KMS-11 (cell line): ENCODE measurements around the gene STAP2.

Source experiments
- H2AFZ ChIP-seq: fragments of 200-600 bp; sonication (generic); 2 replicates; pipeline ENCODE4 v1.6.1; 2016; ENCODE audit warnings: antibody characterized with exemption, mixed run types, low read depth
- H3K27ac ChIP-seq: fragments of 200-600 bp; sonication (generic); 2 replicates; pipeline ENCODE4 v1.6.1; 2016; ENCODE audit warnings: mild to moderate bottlenecking, mixed run types
- H3K27me3 ChIP-seq: fragments of 200-600 bp; sonication (generic); 2 replicates; pipeline ENCODE4 v1.6.1; 2017; ENCODE audit warnings: mild to moderate bottlenecking, low read depth, mixed run types, moderate library complexity; ENCODE audit not compliant: insufficient read depth
- H3K36me3 ChIP-seq: fragments of 200-600 bp; sonication (generic); 2 replicates; pipeline ENCODE4 v1.6.1; 2017; ENCODE audit warnings: mild to moderate bottlenecking, mixed run types; ENCODE audit not compliant: insufficient read depth
- H3K4me1 ChIP-seq: fragments of 200-600 bp; sonication (generic); 2 replicates; pipeline ENCODE4 v1.6.1; 2016; ENCODE audit warnings: mild to moderate bottlenecking, low read depth, mixed run types; ENCODE audit not compliant: poor library complexity, severe bottlenecking
- H3K4me2 ChIP-seq: fragments of 200-600 bp; sonication (generic); 2 replicates; pipeline ENCODE4 v1.7.0; 2016; ENCODE audit warnings: mild to moderate bottlenecking, mixed run types
- H3K4me3 ChIP-seq: fragments of 200-600 bp; sonication (generic); IDR thresholded peaks from 2 replicates; pipeline ENCODE4 v1.6.1; 2017; ENCODE audit warnings: low read depth, low read length, mixed read lengths; ENCODE audit not compliant: insufficient read depth
- H3K79me2 ChIP-seq: fragments of 200-600 bp; sonication (generic); 2 replicates; pipeline ENCODE4 v1.6.1; 2016; ENCODE audit warnings: low read depth, mixed run types; ENCODE audit not compliant: insufficient read depth
- H3K9ac ChIP-seq: fragments of 200-600 bp; sonication (generic); 2 replicates; pipeline ENCODE4 v1.6.1; 2016; ENCODE audit warnings: mild to moderate bottlenecking, mixed run types
- H4K20me1 ChIP-seq: fragments of 200-600 bp; sonication (generic); 2 replicates; pipeline ENCODE4 v1.6.1; 2016; ENCODE audit warnings: mild to moderate bottlenecking, mixed run types; ENCODE audit not compliant: insufficient read depth
- CTCF ChIP-seq: fragments of 200-600 bp; sonication (generic); conservative IDR thresholded peaks from 2 replicates; pipeline ENCODE4 v1.6.1; 2017; ENCODE audit warnings: low read depth, mild to moderate bottlenecking, antibody characterized with exemption, low read length, moderate library complexity, mixed read lengths

STAP2 gene

GRCh38 chr19:4284176-4284958, 54.3 kb downstream of the STAP2 start:
- no peak overlapping the region for H2AFZ ChIP-seq
- no peak for TF ChIP-seq CTCF
- H3K4me3 ChIP-seq, result no peak overlapping the region
- no peaks in the 10 kb centered on the region for H3K36me3 ChIP-seq
- H4K20me1 ChIP-seq, result no peaks in the 10 kb centered on the region
- no peak overlapping the region for H3K4me2 ChIP-seq
- no peak overlapping the region for H3K27ac ChIP-seq
- no peaks in the 10 kb centered on the region for H3K79me2 ChIP-seq
- peaks cover 81% of the 10 kb centered on the region for H3K27me3 ChIP-seq
- H3K4me1 ChIP-seq, result no peaks in the 10 kb centered on the region
- no peak overlapping the region for H3K9ac ChIP-seq

- no peak overlapping the region for H3K4me2 ChIP-seq
- H3K27ac ChIP-seq, result no peak overlapping the region
- H3K9ac ChIP-seq, result no peak overlapping the region
- H4K20me1 ChIP-seq, result no peaks in the 10 kb centered on the region
- H3K79me2 ChIP-seq, result no peaks in the 10 kb centered on the region
- H3K36me3 ChIP-seq, result no peaks in the 10 kb centered on the region
- no peak for TF ChIP-seq CTCF
- no peaks in the 10 kb centered on the region for H3K4me1 ChIP-seq
- H3K27me3 ChIP-seq, result peaks cover 67% of the 10 kb centered on the region
- H2AFZ ChIP-seq, result no peak overlapping the region
- no peak overlapping the region for H3K4me3 ChIP-seq
Observed at GRCh38 chr19:4279530-4280422, 58.9 kb downstream of the STAP2 start.

- Histone ChIP-seq H3K4me1 (no peaks in the 10 kb centered on the region), H4K20me1 (no peaks in the 10 kb centered on the region), H3K4me3 (no peak overlapping the region), H3K27me3 (peaks cover 62% of the 10 kb centered on the region), H2AFZ (no peak overlapping the region), H3K4me2 (no peak overlapping the region), H3K36me3 (no peaks in the 10 kb centered on the region), H3K9ac (no peak overlapping the region), H3K27ac (no peak overlapping the region), H3K79me2 (no peaks in the 10 kb centered on the region)
- TF ChIP-seq CTCF, result no peak
Observed at GRCh38 chr19:4279267-4279529, 59.4 kb downstream of the STAP2 start.

- Histone ChIP-seq H3K36me3 (no peaks in the 10 kb centered on the region), H3K9ac (no peak within 1 kb of the TSS), H3K79me2 (no peaks in the 10 kb centered on the region), H2AFZ (no peak within 1 kb of the TSS), H3K27ac (no peak within 1 kb of the TSS), H3K27me3 (peaks cover 56% of the 10 kb centered on the region), H3K4me2 (no peak within 1 kb of the TSS), H4K20me1 (no peaks in the 10 kb centered on the region), H3K4me3 (no peak within 1 kb of the TSS), H3K4me1 (no peaks in the 10 kb centered on the region)
- no peak for TF ChIP-seq CTCF
Observed at GRCh38 chr19:4278419-4279266, 60.0 kb downstream of the STAP2 start, which contains the start of gene SHD. Gene SHD, plus strand, starts transcription at chr19:4279266. Its CDS starts 798 bp downstream, at chr19:4280064.
